GM19099 (cell line): ENCODE results near the gene ENKD1.

Source experiments
- POLR2A ChIP-seq: IDR thresholded peaks from 3 replicates; pipeline ENCODE4 v1.6.1; 2011; ENCODE audit warnings: low read depth; ENCODE audit not compliant: insufficient read length; ENCODE audit errors: extremely low read depth

The ENKD1 gene

DNA sequence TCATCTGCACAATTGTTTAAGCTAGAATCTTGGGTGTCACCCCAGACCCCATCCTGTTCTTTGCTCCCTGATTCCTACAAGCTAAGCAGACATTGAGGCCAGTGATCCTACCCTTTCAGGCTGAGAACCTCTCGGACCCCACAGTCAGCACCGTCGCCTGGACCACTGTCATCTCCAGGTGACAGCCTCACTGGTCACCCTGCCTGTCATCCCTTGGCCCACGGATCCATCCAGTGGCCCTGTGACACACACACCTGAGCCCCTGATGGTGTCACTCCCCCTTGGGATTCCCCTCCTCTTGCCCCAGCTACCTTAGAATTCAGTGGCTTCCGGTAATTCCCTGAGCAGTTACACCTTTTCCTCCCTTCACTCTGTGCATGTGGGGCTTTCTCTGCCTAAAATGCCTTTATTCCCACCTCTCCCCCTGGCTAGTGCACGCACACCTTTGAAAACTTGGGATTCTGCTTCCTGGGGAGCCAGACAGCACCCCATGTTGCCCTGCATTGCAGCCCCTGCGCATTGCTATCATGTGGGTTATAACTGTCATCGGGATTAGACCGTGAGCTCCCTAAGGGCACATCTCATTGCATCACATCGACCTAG, 3.0 kb upstream of the ENKD1 start:
- TF ChIP-seq POLR2A: no peak

DNA sequence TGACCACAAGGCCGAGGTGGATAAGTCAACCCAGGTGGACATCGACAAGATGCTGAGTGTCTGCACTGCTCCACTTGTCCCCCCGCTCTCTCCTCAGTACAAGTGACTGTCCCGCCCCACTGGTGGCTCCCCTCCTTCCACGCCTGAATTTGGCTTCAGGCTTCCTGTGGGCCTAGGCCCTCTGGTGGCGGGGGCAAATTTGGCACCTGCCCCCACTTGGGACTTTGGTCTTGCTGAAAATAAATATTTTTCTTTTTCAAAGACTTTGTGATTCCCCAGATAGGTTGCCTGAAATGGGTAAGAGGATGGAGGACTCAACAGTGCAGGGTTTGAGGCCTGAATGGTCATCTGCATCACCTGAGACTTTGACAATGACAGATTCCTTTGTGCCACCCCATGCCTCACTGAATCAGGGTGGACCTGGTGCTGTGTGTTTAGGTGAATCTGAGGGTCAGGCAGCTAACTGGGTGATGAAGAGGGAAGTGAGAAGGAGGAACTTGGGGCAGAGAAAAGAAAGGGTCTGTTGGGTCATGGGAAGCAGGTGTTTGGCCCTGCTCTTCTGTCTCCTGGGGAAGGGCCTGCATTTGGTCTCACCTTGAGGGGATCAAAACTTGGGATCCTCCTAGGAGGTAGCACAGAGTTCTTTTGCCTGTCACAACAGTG, 2.1 kb upstream of the ENKD1 start:
- TF ChIP-seq POLR2A: no peak

DNA sequence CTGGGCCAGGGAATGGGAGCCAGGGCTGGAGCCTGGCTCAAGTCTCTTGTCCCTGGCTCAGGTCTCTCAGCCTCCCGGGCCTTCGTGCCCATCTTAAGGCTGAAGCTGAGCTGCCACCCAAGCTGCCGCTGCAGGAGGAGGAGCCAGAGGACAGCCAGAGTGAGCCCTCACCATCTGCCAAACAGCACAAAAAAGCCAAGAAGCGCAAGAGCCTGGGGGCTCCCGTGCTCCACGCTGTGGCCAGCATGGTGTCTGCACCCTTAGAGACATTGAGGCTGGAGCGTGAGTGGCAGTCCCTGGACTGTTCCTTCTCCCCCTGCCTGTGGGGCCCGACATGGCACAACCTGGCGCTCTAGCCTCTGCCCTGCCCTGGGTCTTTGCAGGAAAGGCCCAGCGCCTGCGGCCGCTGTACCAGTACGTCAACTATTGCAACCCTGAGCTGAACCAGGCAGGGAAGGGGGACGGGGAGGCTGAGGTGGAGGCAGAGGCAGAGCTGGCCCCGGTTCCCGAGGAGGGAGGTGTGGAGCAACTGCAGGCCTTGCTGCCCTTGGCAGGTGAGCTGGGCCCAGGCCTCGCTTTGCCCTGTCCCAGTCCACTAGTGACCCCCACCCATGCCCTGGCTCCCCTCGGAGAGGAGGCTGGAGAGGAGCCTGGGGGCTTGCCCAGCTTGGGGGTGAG, 1.4 kb upstream of the ENKD1 start:
- TF ChIP-seq POLR2A: no peak

DNA sequence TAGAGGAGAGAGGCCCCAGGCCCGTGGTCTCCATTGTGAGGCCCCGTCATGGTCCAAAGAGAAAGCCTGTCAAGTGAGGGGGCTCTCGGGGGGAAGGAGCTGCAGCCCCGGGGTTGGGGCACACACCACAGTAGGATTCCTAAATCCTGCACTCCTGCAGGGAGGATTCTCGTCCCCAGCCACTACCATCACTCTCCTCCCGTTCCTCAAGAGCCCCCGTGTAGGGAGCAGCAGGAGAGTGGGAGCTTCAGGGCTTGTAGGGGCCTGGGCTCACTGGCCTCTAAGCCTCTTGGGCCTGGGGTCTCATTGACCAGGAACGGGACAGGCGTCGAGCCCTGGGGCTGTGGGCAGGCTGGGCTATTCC, 885 bp upstream of the ENKD1 start:
- TF ChIP-seq POLR2A: no peak

DNA sequence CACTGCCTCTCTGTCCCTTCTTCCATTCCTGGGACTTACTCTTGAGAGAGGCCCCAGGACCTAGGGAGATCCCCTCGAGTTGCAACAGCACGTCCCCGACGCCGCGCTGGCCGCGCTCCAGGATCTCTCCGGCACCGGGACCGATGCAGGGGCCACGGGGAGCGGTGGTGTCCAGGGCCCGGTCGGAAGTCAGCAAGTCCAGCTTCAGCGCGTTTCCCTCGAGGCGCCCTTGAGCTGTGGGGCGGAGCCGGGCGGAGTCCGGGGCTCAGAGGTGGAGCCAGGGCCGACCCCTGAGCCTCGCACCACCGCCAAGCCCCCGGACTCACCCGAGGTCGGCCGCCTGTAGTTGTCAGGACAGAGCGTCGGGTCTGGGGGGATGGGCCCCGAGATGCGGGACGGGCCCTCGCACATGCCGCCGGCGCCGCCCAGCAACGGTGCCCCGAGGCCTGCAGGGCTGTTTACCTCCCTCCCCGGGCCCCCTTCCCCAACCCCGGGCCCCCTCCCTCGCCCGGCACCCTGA, 458 bp downstream of the ENKD1 start:
- TF ChIP-seq POLR2A: no peak

DNA sequence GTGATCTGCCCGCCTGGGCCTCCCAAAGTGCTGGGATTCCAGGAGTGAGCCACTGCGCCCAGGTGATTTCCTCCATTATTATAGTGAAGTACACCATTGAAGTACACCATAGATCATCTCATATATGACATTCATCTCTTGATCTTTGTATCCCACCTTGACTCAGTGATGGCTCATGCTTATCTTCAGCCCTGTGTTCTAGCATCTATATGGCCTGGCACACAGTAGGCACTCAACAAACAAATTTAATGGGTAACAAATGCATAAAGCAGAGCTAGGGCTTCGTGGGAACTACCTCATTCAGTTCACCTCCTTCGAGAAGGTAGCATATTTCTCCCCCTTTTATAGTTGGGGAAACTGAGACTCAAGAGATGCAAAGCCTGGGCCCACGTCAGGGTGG, 952 bp downstream of the ENKD1 start:
- no peak for TF ChIP-seq POLR2A

DNA sequence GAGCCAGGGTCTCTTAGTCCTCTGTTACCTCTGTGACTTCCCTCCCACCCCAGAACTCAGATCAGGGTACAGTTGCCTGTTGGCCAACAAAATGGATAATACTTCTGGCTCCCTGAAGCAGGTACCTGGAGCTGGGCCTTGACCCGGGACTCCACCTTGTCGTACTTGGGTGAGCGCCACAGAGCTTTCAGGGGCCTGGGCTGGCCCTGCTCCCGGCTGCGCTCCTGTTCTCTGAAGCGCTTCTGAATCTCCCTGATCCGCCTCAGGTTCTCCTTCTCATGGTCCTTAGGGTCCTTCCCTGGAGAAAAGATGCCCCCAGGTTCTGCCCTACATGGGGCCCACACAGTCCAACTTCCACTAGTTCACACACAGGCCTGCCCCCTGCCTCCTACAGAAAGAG, 1.7 kb downstream of the ENKD1 start:
- TF ChIP-seq POLR2A: no peak

DNA sequence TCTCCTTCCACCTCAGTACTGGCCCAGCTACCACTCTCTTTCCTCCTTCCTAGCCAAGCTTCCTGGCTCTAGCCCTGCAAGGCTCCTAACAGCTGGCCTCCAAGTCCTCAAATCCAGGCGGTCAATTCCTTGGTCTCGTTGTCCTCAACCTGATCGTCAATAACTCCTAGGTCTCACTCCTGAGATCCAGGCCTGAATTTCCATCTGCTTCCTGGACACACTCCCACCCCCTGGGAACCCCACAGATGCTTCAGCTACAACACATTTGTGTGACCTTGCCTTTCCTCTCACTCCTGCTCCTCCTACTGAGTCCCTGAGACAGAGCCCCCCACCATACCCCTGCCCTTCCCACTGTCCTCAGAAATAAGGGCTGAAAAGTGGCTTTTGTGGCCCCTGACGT, 2.3 kb downstream of the ENKD1 start:
- TF ChIP-seq POLR2A: no peak

DNA sequence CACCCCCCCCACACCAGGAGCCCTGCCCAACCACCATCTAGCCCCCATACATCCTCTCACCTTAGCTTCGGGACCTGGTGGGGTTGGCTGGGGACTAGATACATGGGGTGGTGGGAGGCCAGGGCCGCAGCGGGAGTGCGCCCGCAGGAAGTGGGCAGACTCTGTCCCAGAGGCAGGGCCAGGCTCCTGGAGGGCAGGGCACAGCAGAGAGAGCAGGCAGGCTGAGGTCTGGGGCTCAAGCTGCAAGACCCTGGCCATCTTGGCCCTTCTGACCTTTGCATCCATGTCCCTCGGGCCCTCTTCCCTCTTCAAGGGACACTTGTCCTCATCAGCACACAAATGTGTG, 2.7 kb downstream of the ENKD1 start:
- TF ChIP-seq POLR2A: no peak

DNA sequence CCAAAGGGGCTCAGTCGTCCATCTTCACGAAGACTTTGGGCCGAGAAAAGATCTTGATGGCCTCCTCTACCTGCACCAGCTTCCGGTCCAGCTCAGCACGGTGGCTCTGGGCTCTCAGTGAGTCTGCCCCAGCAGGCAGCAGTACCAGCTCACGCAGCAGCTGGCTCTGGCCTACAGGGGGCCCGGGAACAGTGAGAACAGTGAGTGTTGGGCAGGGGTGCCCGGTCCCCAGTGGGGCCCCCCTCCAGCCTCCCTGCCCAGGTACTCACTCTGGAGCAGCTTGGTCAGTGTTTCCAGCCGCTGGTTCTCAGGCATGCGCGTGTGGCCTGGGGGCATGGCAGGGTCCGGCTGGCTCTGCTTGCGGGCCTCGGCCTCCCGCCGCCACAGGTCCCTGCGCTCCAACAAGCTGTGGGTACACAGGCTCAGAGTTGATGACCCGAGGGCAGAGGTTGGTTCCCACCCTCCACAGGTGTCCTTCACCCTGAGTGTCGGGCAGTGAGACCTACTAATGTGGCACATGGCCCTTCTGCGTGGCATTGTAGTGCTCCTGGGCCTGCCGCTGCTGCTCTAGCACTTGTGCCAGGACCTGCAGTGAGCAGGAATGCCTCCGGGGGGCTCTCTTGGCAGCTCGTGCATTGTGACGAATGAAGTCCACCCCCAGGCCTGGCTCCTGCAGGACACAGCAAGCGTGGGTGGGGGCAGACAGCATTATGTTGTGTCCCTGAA, 3.2 kb downstream of the ENKD1 start:
- TF ChIP-seq POLR2A: no peak

DNA sequence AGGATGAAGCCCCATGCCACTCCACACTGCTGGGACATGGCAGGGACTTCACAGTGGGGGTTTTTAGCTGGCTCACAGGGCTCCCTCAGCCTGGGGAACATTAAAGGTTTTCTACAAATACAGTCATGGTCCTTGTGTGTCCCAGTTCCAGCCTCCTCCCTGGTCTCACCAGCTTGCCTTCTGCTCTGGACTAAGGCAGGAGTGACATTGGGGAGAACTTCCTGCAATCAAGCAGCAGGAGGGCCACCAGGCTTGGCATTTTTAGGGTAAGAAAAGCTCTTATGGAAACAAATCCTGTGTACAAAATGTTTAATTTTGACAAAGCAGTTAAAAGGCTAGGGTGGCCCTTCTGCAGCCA, 3.9 kb downstream of the ENKD1 start:
- no peak for TF ChIP-seq POLR2A

DNA sequence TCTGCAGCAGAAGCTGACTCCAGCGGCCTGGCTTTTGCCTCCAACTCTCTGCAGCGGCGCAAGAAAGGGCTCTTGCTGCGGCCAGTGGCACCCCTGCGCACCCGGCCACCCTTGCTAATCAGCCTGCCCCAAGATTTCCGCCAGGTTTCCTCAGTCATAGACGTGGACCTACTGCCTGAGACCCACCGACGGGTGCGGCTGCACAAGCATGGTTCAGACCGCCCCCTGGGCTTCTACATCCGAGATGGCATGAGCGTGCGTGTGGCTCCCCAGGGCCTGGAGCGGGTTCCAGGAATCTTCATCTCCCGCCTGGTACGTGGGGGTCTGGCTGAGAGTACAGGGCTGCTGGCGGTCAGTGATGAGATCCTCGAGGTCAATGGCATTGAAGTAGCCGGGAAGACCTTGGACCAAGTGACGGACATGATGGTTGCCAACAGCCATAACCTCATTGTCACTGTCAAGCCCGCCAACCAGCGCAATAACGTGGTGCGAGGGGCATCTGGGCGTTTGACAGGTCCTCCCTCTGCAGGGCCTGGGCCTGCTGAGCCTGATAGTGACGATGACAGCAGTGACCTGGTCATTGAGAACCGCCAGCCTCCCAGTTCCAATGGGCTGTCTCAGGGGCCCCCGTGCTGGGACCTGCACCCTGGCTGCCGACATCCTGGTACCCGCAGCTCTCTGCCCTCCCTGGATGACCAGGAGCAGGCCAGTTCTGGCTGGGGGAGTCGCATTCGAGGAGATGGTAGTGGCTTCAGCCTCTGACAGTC, 4.5 kb downstream of the ENKD1 start:
- no peak for TF ChIP-seq POLR2A

DNA sequence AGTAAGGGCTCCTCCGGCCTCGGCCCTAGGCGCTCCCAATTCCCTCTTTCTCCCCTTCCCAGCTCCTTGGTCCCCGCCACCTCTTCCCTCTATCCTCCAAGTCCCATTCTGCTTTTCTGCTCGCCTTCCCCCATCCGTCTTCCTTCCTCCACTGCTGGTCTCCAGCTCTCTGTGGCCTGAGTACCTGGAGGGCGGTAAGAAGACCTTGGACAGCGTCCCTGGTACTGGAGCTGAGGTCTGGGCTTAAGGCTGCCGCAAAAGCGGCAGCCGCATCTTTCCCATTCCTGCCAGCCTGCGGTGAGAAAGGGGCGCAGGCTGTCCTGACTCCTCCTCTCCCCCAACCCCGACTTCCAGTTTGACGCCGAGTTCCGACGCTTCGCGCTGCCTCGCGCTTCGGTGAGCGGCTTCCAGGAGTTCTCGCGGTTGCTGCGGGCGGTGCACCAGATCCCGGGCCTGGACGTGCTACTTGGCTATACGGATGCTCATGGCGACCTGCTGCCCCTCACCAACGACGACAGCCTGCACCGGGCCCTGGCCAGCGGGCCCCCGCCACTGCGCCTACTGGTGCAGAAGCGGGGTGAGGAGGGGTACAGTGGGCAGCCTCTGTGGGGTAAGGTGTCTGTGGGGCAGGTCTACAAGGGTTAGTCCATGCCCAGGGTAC, 5.3 kb downstream of the ENKD1 start:
- TF ChIP-seq POLR2A: no peak

DNA sequence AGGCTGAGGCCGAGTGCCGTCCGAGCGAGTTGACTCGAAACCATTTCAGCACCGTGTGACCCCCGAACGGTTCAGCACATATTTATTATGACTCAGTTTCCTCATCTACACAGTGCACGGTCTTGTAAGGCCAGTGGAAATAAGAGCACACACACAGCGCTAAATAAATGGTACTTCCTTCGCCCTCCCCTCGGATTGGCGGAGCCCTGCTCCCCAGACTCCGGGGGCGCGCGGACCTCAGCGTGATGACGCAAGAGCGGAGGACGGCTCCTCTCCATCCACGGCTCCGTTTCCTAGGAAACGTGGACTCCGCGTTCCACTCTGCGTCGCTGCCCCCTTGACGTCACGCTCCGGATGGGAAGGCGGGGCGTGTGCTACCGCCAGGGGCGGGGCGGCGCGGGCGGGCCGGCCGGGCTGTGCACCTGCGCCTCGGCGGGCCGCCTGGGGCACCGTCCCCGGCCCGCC, 6.0 kb downstream of the ENKD1 start, which contains the start of gene PARD6A:
PARD6A (plus strand) TSS at position 397 of the 465 bp plus-strand sequence. CDS start 79 bp downstream, outside the sequence.
- TF ChIP-seq POLR2A: no peak

DNA sequence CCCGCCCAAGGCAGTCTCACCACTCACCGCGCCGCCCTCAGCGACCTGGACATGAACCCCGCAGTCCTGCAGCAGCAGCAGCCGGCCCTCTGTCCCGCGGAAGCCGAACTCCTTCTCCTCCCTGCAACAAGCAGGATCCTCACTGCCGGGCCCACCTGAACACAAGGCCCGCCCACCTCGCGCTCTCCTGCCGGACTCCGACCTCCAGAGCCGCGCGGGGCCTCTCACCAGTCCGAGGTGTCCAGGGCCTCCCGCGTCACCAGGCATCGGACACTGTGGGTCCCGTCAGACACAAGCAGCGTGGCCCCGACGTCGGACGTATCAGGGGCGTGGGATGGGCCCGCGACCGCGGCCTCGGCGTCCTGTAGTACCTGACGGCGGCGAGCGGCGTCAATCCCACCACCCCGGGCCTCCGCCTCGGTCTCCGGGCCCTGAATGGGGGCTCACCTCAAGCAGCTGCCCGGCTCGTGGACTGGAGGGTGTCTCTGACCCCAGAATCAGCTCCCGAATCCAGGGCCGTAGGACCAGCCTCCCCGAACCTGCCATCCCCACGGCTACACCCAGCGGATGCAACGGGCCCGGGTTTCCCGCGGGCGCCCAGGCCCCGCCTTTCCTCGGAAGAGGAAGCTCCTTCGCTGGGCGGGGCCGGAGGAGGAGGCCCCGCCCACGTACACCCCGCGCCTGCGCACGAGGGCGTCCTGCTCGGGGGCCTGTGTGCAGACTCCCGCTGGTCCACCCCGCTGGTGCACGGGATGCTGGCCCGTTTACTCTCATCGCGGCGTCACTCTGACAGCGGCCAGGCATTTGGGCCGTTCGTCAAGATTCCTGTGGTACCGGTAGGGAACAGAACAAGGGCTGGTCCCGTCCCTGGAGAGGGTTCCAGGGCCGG, 6.6 kb downstream of the ENKD1 start, which contains the start of gene ACD:
ACD (minus strand) TSS at position 586 of the 889 bp plus-strand sequence; CDS start at position 546, 40 bp downstream.
- TF ChIP-seq POLR2A: peak; percentile 86
